K562 (cell line): ENCODE results near the gene MAP3K19. TPM values are rescaled to one million over a fixed set of nuclear protein-coding genes. Genes with fewer than 3 reads are reported as not detected.
A peak's percentile ranks its signal among the peaks of the same experiment; 100 is the strongest.

Experiments
- ATF1 ChIP-seq, 2 experiments: fragments of 450-650 bp in 1 of 2; IDR thresholded peaks; 2 replicates each; pipeline ENCODE4 v1.6.1; 2016; ENCODE audit warnings: missing compliant biosample characterization in 1 of 2, missing genetic modification characterization in 1 of 2
- CGGBP1 ChIP-seq: fragments of 250-450 bp; sonication (Bioruptor Pico); IDR thresholded peaks from 2 replicates; pipeline ENCODE4 v1.9.0; 2021; ENCODE audit warnings: mild to moderate bottlenecking
- CREB3L1 ChIP-seq: fragments of 450-650 bp; IDR thresholded peaks from 2 replicates; pipeline ENCODE4 v1.6.1; 2014; ENCODE audit warnings: low read depth, mild to moderate bottlenecking, moderate library complexity, borderline replicate concordance
- EZH2 ChIP-seq: IDR thresholded peaks from 2 replicates; pipeline ENCODE4 v1.6.1; 2012; ENCODE audit warnings: low read depth, mild to moderate bottlenecking, inconsistent platforms, low read length, borderline replicate concordance
- FOXA3 ChIP-seq, 2 experiments: fragments of 450-650 bp in 1 of 2; sonication (generic) in 1 of 2; formaldehyde crosslinking; IDR thresholded peaks in 1 of 2; conservative IDR thresholded peaks in 1 of 2; 2 replicates each; pipeline versions ENCODE4 v1.4.0 to v1.8.0; 2020 to 2022; ENCODE audit warnings: mild to moderate bottlenecking in 2 of 2, missing genetic modification reagents in 1 of 2
- HMGN3 ChIP-seq: IDR thresholded peaks from 2 replicates; pipeline ENCODE4 v1.6.1; 2011; ENCODE audit warnings: borderline replicate concordance, low read depth, mild to moderate bottlenecking, mixed read lengths, low read length; ENCODE audit not compliant: insufficient read length; ENCODE audit errors: extremely low read depth
- MAFG ChIP-seq: fragments of 450-650 bp; conservative IDR thresholded peaks from 2 replicates; pipeline ENCODE4 v1.6.1; 2016; ENCODE audit warnings: missing genetic modification characterization, missing compliant biosample characterization
- MITF ChIP-seq: IDR thresholded peaks from 2 replicates; pipeline ENCODE4 v1.6.1; 2014; ENCODE audit warnings: antibody characterized with exemption
- NFIX ChIP-seq: fragments of 250-450 bp; sonication (Bioruptor Pico); IDR thresholded peaks from 2 replicates; pipeline ENCODE4 v1.4.0; 2020; ENCODE audit warnings: low read depth, mild to moderate bottlenecking, moderate library complexity
- NR2C2 ChIP-seq, 2 experiments: fragments of 200-800 bp in 1 of 2; sonication (Bioruptor generic) in 1 of 2; sonication (generic) in 1 of 2; formaldehyde crosslinking in 1 of 2; IDR thresholded peaks; 2 replicates each; pipeline versions ENCODE4 v1.6.1 to v1.8.0; 2016 to 2022; ENCODE audit warnings: mild to moderate bottlenecking in 1 of 2, missing compliant biosample characterization in 1 of 2, missing genetic modification characterization in 1 of 2, missing genetic modification reagents in 1 of 2
- POLR2AphosphoS5 ChIP-seq: IDR thresholded peaks from 2 replicates; pipeline ENCODE4 v1.6.1; 2011; ENCODE audit warnings: mild to moderate bottlenecking, low read depth, low read length, moderate library complexity; ENCODE audit not compliant: control insufficient read depth, insufficient read depth
- SAP30 ChIP-seq: fragments of 200-600 bp; sonication (generic); IDR thresholded peaks from 2 replicates; pipeline ENCODE4 v1.6.1; 2012; ENCODE audit warnings: borderline replicate concordance, low read depth, mild to moderate bottlenecking, moderate library complexity, low read length, control low read depth, inconsistent platforms; ENCODE audit not compliant: insufficient read depth, poor library complexity, severe bottlenecking
- SETDB1 ChIP-seq: IDR thresholded peaks from one replicate; pipeline ENCODE4 v1.6.1; 2012; ENCODE audit warnings: low read length, control low read depth, inconsistent platforms
- TAF7 ChIP-seq: fragments of 450-650 bp; IDR thresholded peaks from 2 replicates; pipeline ENCODE4 v1.6.1; 2016; ENCODE audit warnings: missing genetic modification characterization, missing compliant biosample characterization
- TBL1XR1 ChIP-seq, 2 experiments: IDR thresholded peaks; 2 replicates each; pipeline ENCODE4 v1.6.1; 2012; ENCODE audit warnings: improper control_type of control experiment in 2 of 2, low read length in 2 of 2, mild to moderate bottlenecking in 1 of 2
- ZBED1 ChIP-seq: IDR thresholded peaks from 2 replicates; pipeline ENCODE4 v1.6.1; 2014
- ZBTB17 ChIP-seq: fragments of 450-650 bp; formaldehyde crosslinking; IDR thresholded peaks from 2 replicates; pipeline ENCODE4 v1.4.0; 2020; ENCODE audit warnings: mild to moderate bottlenecking
- ZFP30 ChIP-seq: fragments of 250-450 bp; sonication (Bioruptor Pico); IDR thresholded peaks from 2 replicates; pipeline ENCODE4 v1.8.0; 2022; ENCODE audit warnings: moderate library complexity, mild to moderate bottlenecking, inconsistent platforms, borderline replicate concordance
- ZNF134 ChIP-seq: fragments of 250-450 bp; sonication (Bioruptor Pico); conservative IDR thresholded peaks from 2 replicates; pipeline ENCODE4 v1.4.0; 2020
- ZNF217 ChIP-seq: sonication (generic); formaldehyde crosslinking; IDR thresholded peaks from 2 replicates; pipeline ENCODE4 v1.8.0; 2022; ENCODE audit warnings: mild to moderate bottlenecking, missing genetic modification reagents
- ZNF511 ChIP-seq: sonication (generic); formaldehyde crosslinking; IDR thresholded peaks from 2 replicates; pipeline ENCODE4 v1.8.0; 2022; ENCODE audit warnings: mild to moderate bottlenecking, missing genetic modification reagents
- polyA plus RNA-seq, 8 experiments: library from polyadenylated mRNA; depleted of rRNA in 4 of 8; stranded (reverse) in 5 of 8; unstranded in 3 of 8; fragments of >200 nt; fragmentation: Nextera tagmentation in 2 of 8; fragmentation: Illumina TruSeq in 1 of 8; extraction: Ambion mirVana in 2 of 8; extraction: Trizol in 1 of 8; gene quantifications; 2 replicates each; pipeline versions ENCODE4 v1.2.1 to v1.2.3, GENCODE V29; 2011 to 2014; ENCODE audit warnings: inconsistent platforms in 1 of 8, missing spikeins in 1 of 8
- total RNA-seq, 7 experiments: library from RNA; depleted of rRNA in 6 of 7; stranded (reverse); fragments of >200 nt in 6 of 7; fragmentation: Illumina TruSeq in 2 of 7; extraction: Trizol in 2 of 7; gene quantifications; 2 replicates each; pipeline versions ENCODE4 v1.2.1 to v1.2.3, GENCODE V29; 2011 to 2021; ENCODE audit warnings: low replicate concordance in 1 of 7

Gene MAP3K19
- total and polyA plus RNA-seq, 9 of the 15 experiments (the other 6 are each of a cell fraction or from before 2014, with no cell fraction given) = 0.29 TPM; not detected in 8

- peak; percentile 95 for TF ChIP-seq TAF7 (tag)
- no peak for TF ChIP-seq FOXA3 (CRISPR knock-in tag; conservative IDR thresholded peaks at IDR 0.05 in 1 of 2, IDR thresholded peaks at IDR 0.05 in 1 of 2)
- TF ChIP-seq POLR2AphosphoS5 = peak; percentile 94
- no peak for TF ChIP-seq MAFG (tag)
- no peak for TF ChIP-seq SETDB1
- peak; percentile 78; the same call in 1 of the 2 replicates for TF ChIP-seq ZBTB17 (CRISPR knock-in tag)
- TF ChIP-seq ATF1 (CRISPR knock-in tag; IDR thresholded peaks at IDR 0.05) = no peak
- peak; percentile 80 for TF ChIP-seq ATF1 (tag; IDR thresholded peaks at IDR 0.05)
- no peak for TF ChIP-seq ZFP30 (CRISPR knock-in tag)
- TF ChIP-seq ZBED1 = no peak
- TF ChIP-seq CREB3L1 = peak; percentile 38; the same call in 1 of the 2 replicates
- TF ChIP-seq HMGN3 = no peak
- TF ChIP-seq ZNF134 (CRISPR knock-in tag) = no peak
- TF ChIP-seq NFIX (CRISPR knock-in tag) = no peak
- TF ChIP-seq NR2C2 (CRISPR knock-in tag; IDR thresholded peaks at IDR 0.05) = peak; percentile 34; the same call in 1 of the 2 replicates
- peak; percentile 73 for TF ChIP-seq NR2C2 (tag; IDR thresholded peaks at IDR 0.05)
- TF ChIP-seq ZNF217 (CRISPR knock-in tag) = no peak
- TF ChIP-seq SAP30 = no peak
- peak in 1 of 2 experiments; percentile 76; a peak in 2 of 4 replicates for TF ChIP-seq TBL1XR1 (IDR thresholded peaks at IDR 0.05; ENCODE audit: low read length in 2 of 2)
- TF ChIP-seq MITF = no peak
- TF ChIP-seq EZH2 = no peak
- no peak for TF ChIP-seq ZNF511
- TF ChIP-seq CGGBP1 (CRISPR knock-in tag) = no peak
These were observed 5.0 kb upstream of the MAP3K19 start, which contains the start of gene RAB3GAP1 (continued) for GRCh38 chr2:135052042-135052876.
